DMS153 (cell line): Measurements from ENCODE around the gene FMR1.
A peak's percentile ranks its signal among the peaks of the same experiment; 100 is the strongest.

ENCODE experiments used
- DNase-seq: peaks from one replicate; lab custom pipeline; 2025; lab: John Stamatoyannopoulos, UW

The FMR1 gene

DNA sequence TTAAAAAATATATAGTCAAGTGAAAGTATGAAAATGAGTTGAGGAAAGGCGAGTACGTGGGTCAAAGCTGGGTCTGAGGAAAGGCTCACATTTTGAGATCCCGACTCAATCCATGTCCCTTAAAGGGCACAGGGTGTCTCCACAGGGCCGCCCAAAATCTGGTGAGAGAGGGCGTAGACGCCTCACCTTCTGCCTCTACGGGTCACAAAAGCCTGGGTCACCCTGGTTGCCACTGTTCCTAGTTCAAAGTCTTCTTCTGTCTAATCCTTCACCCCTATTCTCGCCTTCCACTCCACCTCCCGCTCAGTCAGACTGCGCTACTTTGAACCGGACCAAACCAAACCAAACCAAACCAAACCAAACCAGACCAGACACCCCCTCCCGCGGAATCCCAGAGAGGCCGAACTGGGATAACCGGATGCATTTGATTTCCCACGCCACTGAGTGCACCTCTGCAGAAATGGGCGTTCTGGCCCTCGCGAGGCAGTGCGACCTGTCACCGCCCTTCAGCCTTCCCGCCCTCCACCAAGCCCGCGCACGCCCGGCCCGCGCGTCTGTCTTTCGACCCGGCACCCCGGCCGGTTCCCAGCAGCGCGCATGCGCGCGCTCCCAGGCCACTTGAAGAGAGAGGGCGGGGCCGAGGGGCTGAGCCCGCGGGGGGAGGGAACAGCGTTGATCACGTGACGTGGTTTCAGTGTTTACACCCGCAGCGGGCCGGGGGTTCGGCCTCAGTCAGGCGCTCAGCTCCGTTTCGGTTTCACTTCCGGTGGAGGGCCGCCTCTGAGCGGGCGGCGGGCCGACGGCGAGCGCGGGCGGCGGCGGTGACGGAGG is at the start of gene FMR1:
Gene FMR1 (plus strand): TSS at position 728 of the 831 bp plus-strand sequence. CDS start 261 bp downstream, outside the sequence.
- peak; percentile 89 for DNase-seq

DNA sequence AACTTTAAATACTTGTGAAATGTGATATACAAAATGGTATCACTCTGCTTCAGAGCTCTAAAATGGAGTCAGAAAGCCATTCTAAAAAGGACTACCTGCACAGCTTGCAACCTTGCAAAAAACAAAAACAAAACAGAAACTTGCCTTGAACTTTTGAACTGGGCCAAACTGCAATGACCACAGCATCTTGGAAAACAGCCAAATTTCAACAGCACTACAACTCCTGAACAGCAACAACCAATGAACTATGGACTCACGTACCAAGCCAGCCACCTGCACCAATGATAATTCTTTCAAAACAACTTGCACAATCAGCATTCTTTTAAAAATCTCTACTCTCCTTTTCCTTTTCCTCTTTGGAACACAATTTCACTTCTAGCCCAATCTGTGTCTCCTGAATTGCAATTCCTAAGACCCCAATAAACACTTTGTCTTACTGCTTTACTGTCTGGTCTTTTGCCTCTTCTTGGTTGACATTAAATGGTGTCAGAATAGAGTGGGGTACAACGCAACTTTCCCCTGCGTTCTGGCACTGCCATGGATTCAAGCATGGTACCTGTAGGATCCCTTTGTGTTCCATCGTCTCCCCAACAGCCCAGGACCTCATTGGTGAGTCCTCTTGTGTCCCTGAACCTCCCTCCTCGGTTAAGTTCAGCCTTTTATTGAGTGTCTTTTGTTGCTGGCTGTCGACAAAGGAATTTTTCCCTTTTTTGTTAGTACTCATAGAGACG is 35.7 kb upstream of the FMR1 start:
- DNase-seq: no peak

DNA sequence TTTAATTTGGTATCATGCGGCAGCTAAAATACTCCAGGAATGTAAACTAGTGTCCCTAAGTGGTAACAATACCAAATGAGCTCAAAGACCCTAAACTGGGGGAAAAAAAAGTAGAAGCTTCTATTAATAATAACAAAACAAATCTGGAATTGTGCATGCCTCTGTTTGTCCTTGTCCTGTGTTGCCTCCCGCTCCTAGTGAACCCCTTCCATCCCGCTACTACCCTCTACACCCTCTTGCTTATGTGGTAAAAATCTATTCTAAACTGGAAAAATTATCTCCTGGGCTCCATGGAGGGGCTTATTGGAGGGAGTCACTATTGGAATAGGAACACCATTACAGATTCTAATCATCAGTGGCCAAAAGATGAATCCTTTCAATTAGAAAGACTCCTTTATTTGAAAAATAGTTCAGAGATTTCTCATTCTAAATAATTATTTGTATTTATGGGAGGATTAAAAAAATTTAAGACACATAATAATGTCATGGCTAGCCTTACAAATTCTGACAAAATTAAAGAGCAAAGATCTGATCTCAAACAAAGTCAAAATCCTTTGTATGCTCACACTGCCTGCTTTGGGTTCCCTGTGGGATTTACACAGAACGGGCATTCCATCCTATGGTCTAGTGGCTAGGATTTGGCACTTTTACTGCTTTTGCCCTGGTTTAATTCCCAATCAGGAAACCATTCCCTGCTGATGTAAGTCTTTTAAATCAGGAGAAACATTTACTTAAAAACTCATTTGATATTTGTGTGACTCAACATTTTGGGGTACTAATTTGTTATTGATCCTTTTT is 34.7 kb upstream of the FMR1 start:
- no peak for DNase-seq

DNA sequence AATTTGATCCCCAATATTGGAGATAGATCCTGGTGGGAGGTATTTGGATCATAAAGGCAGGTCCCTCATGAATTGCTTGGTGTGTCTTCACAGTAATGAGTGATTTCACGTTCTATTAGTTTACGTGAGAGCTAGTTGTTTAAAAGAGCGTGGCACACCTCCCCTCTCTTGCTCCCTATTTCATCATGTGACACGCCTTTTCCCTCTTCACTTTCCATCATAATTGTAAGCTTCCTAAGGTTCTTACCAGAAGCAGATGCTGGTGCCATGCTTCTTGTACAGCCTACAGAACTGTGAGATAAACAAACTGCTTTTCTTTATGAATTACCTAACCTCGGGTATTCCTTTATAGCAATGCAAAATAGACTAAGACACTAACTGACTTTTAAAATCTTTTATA is 34.0 kb upstream of the FMR1 start:
- no peak for DNase-seq

DNA sequence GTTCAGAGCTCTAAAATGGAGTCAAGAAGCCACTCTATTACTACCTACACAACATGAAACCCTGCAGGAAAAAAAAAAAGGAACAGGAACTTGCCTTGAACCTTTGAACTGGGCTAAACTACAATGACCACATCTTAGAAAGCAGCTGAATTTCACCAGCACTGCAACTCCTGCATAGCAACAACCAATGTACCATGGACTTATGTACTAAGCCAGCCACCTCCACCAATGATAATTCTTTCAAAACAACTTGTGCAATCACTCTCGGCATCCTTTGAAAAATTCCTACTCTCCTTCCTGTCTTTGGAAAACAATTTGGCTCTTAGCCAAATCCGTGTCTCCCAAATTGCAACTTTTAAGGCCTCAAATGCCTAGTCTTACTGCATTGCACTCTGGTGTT is 26.8 kb upstream of the FMR1 start:
- DNase-seq: no peak

DNA sequence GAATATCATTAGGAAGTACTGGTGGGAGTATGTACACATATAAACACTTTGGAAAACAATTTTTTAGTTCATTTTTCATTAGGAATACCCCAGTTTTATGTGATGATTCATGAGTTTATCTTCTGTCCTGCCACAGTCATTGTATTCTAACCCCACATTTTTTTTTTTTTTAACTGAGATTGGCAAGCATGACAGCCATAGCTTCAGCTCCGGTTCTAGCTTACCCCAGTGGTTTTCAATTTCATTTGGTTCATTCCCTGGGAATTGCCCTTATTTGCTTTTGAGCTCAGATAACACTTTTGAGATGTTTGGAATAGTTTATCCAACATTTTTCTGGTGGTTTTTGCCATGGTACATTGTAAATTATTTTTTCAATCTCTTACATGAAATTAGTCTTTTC is 21.0 kb upstream of the FMR1 start:
- DNase-seq: no peak

DNA sequence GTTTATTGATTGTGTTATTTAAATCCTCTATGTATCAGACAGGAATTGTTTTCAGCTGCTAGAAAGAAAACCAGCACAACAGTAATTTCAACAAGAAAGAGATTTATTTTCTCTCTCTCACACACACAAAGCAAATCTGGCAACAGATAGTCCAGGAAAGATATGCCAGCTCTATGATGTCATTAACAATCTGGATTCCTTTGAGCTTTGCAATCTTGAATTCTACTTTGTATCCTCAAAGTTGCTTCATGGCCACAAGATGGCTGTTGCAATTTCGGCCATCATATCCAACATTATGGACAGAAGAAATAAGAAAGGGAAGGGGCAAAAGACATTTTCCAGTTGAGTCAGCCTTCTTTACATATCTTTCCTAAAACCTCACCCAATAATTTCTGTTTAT is 19.8 kb upstream of the FMR1 start:
- DNase-seq: no peak

DNA sequence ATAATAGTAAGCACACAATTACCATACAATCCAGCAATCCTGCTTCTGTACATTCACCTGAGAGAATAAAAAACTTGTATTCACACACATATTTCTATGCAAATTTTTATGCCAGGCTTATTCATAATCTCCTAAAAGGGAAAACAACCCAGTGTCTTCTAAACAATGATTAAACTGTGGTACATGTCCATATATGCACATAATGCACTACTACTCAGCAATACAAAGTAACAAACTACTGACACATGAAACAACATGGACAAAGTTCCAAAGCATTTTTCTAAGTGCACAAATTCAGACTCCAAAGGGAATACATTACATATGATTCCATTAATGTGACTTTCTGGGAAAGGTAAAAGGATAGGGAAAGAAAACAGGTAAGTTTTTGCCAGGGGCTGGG is 18.0 kb upstream of the FMR1 start:
- DNase-seq: no peak

DNA sequence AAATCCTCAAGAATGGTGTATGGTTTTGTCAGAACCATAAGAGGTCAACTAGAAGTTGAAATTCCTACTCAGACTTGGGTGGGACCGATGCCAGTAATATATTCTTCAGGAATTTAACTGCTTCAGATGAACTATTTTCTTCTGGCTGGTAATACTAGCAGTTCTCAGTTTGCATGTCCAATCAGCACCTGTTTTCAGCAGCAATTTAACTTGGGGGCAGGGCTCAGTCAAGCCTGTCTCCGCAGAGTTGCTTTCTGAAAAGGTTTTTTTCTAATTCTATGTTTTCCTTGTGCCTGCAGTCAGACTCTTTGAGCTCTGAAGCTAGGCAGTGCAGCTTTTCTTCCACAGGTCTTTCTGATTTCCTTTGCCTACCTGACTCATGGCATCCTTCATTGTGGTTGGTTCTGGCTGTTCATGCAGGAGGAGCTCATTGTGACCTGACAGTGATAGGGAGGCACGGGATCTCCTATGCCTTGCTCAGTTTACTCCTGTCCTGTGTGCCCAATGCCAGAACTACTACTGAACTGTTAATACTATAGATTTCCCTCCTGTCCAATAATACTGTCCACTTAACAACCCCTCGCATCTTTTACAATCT is 17.3 kb upstream of the FMR1 start:
- DNase-seq: no peak

DNA sequence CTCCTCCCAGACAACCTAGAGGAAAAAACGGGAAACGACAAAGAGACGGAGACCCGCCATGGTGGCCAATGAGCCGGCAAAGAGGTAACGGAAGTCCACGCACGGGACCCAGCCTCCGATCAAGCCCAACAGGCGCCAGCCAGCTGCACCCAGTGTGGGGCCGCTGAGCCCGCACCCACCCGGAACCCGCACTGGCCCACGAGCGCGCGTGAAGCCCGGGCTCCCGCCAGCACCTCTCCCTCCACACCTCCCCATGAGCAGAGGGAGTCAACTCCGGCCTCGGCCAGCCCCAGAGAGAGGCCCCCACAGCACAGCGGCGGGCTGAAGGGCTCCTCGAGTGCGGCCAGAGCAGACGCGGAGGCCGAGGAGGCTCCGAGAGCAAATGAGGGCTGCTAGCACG is 14.6 kb upstream of the FMR1 start:
- DNase-seq: no peak

DNA sequence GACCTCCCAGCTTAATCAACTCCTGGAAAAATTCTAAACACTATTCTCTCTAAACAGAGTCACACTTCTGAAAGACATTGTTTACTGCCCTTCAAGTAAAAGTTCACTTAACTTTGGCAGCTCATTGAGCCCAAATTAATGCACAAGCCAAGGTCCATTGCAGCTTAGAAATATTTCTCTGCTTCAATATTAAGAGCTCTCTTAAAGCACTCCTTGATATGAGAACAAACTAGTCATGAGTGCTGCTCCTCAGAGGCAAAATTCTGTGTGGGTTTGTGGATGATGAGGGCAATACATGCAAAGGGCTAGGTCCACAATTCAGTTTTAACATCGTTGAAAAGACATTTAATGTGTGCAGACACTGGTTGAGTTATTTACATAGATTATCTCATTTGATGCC is 12.8 kb upstream of the FMR1 start:
- no peak for DNase-seq

DNA sequence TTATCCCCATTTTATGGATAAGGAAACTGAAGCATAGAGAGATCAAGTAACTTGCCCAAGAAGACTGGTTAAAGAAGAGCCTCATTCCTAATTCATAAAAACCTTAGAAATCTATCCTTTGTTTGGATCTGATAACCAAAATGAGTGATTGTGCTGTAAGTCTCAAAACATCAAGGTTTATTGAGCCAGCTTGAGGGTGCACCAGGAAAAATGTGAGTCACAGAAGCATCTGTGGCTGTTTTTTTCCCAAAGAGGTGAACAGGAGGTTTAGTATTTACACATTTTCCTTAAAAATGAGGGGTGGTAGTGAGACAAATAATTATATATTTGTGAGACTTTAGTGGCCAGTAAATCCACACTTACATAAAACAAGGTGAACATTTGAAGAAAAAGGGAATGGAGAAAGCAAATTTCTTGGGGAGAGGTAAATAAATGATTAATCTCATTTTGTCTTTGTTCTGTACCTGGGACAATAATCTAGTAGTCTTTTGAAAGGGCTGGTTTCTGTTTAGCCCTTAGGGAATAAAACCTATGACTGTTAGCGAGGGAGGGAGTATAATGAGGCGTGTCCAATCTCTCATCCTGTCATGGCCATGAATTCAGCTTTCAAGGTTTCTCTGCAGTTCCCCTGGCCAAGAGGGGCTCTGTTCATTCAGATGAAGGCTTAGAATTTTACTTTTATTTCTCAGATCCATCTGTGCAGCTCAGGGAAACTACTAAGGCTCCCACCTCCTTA is 12.2 kb upstream of the FMR1 start:
- DNase-seq: peak; percentile 19

DNA sequence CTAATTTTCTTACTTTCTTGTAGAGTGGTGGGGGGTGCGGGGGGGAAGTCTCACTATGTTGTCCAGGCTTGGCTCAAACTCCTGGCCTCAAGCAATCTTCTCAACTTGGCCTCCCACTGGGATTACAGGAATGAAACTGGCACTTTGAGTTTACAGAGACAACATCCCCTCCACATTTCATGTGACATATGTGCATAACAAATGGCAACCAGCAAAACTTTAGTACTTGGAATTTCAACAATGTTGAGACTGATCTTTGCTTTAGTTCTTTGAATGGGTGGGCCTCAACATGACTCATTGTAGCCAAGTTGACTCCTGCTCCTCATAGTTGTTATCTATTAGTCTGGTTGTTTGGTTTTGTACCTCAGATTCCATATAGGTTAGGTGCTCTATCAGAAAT is 11.4 kb upstream of the FMR1 start:
- no peak for DNase-seq

DNA sequence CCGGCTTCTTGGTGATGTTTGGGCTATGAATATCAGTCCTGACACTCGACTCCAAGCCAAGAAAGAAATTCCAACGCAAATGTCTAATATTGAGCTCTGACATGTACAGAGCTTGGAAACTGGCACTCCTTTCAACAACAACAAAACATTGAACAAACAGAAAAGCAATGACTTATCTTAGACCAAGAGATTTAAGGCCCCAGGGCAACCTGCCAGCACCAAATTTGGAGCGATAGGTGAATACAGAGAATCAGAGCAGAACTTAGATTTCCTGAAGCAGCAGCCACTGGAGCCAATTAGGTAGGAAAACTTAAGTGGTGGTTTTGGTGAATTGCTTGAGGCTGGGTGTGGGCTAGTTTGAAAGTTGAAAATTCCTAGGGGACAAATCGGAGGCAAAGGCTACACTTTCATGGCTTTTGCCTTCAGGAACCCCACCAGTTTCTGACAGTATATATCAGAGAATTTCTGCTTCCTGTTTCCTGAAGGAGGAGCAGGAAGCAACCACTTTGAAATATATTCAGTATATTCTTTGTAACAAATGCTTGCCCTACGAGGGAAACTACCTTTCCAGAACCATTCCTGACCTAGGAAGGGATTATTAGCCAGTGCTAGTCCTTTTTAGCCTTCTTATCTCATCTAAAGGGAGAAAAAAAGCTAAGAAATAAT is 10.1 kb upstream of the FMR1 start:
- no peak for DNase-seq

DNA sequence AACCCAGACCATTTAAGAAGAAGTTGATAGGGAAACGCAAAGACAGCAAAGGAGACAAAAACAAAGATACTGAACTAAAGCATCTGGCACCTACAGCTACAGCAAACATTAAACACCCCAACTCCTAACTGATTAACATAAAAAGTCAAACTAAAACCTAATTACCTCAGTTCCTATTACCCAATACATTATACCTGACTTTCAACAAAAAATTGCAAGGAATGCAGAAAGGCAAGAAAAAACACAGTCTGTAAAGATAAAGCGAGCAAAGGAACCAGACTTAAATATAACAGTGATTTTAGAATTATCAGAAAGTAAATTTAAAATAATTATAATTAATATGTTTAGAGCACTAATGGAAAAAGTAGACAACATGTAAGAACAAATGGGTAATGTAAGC is 9.4 kb upstream of the FMR1 start:
- DNase-seq: no peak

DNA sequence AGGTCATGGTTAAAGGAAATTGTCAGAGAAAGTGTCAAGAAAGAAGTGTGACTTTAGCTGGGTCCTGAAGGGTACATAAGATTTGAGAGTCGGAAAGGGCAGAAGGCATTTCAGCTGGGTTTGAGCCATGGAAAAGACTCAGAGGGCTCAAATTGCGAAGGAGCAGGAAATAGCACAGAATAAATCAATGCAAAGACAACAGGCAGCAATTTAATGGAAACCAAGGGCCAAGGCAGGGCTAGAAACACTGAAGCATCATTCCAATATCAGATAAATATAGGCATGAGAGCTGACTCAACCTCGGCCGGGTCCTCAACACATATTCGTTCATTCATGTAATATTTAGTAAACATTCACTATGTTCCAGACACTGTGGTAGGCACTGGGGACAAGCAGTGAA is 3.6 kb upstream of the FMR1 start:
- no peak for DNase-seq

DNA sequence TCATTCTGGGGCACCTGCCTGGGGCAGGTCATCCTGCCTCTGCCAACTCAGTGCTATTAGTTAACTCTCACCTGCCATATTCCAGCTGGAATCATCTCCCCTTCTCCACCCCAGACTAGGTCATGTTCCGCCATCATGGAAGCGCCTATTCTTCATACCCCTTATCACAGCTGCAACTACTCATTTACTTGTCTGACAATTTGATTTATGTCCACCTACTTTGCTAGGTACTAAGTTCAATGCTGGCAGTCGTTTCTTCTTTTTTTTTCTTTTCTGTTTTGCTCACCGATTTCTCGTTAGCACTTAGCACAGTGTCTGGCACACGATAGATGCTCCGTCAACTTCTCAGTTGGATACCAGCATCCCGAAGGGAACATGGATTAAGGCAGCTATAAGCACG is 1.1 kb upstream of the FMR1 start:
- DNase-seq: peak; percentile 8

DNA sequence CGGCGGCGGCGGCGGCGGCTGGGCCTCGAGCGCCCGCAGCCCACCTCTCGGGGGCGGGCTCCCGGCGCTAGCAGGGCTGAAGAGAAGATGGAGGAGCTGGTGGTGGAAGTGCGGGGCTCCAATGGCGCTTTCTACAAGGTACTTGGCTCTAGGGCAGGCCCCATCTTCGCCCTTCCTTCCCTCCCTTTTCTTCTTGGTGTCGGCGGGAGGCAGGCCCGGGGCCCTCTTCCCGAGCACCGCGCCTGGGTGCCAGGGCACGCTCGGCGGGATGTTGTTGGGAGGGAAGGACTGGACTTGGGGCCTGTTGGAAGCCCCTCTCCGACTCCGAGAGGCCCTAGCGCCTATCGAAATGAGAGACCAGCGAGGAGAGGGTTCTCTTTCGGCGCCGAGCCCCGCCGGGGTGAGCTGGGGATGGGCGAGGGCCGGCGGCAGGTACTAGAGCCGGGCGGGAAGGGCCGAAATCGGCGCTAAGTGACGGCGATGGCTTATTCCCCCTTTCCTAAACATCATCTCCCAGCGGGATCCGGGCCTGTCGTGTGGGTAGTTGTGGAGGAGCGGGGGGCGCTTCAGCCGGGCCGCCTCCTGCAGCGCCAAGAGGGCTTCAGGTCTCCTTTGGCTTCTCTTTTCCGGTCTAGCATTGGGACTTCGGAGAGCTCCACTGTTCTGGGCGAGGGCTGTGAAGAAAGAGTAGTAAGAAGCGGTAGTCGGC is 528 bp downstream of the FMR1 start:
- no peak for DNase-seq

DNA sequence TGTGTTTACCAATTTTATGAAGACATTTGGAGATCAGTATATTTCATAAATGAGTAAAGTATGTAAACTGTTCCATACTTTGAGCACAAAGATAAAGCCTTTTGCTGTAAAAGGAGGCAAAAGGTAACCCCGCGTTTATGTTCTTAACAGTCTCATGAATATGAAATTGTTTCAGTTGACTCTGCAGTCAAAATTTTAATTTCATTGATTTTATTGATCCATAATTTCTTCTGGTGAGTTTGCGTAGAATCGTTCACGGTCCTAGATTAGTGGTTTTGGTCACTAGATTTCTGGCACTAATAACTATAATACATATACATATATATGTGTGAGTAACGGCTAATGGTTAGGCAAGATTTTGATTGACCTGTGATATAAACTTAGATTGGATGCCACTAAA is 1.9 kb downstream of the FMR1 start:
- DNase-seq: no peak

DNA sequence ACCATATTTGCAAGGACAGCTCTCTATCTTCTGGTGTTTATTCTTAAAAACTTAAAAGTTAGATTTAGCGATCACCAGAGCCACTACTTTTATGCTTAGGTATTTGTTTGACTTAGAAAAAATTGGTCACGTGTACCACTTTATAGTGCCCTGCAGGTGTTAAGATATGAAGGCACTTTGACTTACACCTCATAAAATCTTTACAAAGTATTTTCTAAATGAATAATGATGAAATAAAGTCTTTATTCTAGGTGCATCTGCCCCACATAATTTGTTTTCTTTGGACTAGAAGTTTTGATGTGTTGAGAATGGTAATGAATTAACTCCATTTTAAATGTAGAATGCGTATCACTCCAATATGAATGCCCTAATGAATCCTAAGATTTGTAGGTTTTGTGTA is 2.9 kb downstream of the FMR1 start:
- no peak for DNase-seq
